ENCODE results near the gene PDLIM4.

PDLIM4 gene

DNA sequence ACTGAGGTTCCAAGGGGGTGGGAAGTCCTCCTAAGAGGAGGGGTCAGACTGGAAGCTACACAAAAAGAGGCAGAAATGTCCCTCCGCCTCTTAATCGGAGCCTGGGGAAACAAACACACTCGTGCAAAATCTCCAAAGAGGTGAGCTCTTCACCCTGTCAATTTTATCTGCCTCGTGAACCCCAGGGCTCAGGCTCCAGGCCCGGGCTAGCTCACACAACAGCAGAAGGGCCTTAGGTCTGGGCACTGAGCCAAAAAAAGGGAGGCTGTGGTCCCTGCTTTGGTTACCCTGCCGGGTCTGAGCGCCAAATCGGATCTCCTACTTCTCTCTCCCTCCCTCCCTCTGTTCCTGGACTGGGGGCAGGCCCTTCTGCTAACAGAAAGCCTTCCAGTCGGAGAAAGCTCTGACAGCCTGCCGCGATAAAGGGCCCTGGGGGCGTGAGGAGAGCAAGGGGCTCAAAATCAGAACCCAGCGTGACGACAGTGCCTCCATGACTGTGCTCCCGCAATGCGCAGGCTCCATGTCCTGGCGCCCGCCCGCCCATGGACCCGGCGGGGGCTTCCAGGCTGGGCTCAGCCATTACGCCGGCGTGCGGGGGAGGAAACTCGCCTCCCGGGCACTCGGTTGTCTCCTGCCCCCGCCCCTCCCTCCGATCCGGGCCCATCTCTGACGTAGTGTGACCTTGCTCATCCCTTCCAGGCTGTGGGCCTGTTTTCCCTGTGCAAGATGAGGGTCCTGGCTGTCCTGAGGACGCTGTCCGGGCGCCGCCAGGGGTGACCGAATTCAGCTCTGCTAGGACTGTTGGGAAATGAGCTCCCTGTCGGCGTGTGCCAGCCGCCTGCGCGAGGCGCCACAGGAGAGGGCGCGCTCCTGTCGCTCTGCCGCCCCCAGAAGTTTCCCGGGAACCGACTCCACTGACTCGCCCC lies 35.8 kb downstream of the PDLIM4 start:
- peak; percentile 57 to 72 for DNase-seq

DNA sequence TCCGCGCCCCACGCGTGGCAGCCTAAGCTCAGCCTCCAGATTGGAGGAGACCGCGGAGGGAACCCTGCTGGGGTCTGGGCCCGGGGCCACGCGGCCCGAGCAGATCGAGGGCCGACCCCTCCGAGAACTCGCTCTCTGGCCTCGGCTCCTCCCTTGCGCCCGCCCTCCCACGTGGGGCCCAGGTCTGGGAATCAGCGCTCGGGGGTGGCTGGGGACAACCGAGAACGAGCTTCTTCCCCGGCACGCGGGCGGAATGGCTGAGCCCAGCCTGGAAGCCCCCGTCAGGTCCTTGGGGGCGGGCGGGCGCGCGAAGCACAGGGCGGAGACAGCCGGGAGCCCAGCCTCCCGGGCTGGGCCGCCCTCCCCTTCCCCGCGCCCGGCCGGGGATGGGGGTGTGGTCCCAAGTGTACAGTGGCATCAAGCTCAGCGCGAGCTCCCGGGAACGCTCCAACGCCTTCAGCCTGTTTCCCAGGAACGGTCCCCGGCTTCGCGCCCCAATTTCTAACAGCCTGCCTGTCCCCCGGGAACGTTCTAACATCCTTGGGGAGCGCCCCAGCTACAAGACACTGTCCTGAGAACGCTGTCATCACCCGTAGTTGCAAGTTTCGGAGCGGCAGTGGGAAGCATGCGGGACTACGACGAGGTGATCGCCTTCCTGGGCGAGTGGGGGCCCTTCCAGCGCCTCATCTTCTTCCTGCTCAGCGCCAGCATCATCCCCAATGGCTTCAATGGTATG lies 36.7 kb downstream of the PDLIM4 start, which contains the start of gene SLC22A4:
TSS of gene SLC22A4 (plus strand) at position 403 of the 736 bp plus-strand sequence. CDS start at position 626, 223 bp downstream.
- peak; percentile 68 to 78 for DNase-seq

DNA sequence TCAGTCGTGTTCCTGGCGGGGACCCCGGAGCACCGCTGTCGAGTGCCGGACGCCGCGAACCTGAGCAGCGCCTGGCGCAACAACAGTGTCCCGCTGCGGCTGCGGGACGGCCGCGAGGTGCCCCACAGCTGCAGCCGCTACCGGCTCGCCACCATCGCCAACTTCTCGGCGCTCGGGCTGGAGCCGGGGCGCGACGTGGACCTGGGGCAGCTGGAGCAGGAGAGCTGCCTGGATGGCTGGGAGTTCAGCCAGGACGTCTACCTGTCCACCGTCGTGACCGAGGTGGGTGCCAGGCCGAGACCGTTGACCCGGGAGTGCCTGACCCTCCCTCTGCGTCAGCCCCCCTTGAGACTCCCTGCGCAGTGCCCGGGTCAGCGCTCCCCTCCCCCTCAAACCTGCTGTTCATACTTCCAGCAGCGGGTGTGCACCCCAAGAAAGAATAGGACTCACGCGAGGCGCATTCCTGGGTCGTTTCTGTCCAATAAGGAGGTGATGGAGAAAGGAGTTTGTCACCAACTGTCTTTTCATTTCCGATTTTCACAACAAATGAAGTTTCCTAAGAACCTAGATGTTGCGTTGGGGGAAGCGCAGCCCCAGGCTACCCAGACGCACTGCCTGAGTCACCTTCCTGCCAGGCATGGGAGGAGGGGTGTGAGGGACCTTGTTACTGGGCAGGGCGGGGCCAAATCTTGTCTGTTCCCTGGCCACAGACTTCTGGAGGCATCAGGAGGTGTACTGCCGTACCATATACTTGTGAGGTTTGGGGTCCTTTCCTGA lies 37.4 kb downstream of the PDLIM4 start:
- peak; percentile 48 to 83 for DNase-seq

DNA sequence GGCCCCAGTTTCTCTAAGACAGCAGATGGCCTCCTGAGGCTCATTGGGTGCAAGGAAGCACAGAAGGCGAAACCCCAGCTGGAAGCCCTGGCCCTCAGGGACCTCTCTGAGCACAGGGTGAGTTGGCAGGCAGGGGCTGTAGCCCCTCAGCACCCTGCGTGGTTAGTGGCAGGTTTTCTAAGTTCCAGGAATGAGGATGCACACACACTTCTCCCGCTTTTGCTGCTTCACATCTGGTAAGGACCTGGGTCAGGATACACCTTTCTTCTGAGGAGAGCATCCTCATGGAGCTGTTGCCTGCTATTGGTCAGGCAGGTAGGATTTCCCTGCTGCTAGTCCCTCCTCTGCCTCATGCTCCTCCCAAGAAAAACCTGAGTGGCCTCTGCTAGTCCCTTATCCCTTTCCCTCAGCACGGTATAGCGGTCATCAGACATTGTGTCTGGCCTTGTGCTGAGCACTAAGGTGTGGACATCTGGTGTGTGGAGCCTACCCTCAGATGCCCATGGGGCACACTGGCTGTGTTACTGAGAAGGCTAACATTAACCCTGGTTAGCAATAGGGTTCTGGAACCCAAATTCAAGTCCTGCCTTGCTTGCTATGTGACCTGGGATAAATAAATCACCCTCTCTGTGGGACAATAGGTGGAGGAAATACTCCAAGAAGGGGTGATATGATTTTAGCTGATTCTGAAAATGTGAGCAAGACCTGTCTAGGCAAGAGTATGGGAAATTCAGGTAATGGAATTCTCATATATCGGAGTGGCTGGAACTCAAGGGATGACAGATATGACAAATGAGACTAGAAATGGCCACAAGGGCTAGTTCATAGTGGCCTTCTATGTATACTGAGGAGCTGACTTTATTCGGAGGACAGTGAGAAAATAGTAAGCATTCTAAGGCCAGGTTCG lies 38.3 kb downstream of the PDLIM4 start:
- no peak for DNase-seq

DNA sequence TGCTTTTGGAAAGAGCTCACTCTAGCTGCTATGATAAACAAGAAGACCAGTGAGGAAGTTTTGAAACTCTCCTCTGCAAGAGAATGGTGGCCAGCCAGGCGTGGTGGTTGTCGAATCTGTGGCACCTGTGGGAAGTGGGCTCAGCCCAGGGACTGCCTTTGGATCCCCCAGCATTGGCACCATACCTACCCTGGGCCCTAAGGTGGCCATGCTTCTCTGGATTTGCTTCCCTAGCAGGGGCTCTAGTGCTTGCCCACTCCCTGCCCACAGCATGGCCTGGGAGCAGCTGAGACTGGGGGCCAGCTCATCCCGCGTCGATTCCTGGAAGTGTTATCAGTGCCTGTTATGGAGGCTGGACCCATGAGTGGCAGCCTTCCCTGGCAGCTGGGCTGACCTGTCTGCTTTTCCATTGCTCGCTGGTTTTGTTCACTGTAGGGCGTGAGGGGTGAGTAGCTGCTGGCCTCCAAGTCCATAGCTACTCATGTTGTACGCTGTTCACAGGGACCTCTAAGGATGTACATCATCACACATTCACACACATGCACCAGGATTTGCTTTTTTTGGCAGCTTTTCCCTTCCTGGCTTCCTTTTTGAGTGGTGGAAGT lies 39.0 kb downstream of the PDLIM4 start:
- DNase-seq = no peak

DNA sequence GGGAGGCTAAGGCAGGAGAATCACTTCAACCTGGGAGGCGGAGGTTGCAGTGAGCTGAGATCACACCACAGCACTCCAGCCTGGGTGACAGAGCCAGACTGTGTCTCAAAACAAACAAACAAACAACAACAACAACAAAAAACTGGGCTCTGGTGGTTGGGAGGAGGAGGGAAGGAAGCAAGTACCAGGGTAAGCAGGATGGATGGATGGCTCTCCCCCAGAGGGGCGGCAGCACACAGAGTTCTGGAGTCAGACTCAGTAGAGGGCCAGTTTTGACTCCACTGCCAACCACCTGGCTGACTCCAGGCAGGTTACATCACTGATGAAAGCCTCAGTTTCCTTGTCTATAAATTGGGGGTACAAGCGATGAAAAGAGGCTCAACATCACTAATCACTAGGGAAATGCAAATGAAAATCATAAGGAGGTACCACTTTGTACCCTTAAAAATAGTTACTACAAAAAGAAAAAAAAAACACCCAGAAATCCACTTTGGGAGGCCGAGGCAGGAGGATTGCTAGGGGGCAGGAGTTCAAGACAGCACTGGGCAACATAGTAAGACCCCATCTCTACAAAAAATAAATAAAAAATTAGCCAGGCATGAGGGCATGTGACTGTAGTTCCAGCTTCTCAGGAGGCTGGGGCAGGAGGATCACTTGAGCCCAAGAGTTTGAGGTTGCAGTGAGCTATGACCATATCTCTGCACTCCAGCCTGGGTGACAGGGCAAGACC lies 39.9 kb downstream of the PDLIM4 start:
- no peak for DNase-seq

GRCh38 chr5:132298298-132299212 lies 41.1 kb downstream of the PDLIM4 start:
- no peak for DNase-seq

GRCh38 chr5:132299917-132300316 lies 42.4 kb downstream of the PDLIM4 start:
- no peak for DNase-seq

DNA sequence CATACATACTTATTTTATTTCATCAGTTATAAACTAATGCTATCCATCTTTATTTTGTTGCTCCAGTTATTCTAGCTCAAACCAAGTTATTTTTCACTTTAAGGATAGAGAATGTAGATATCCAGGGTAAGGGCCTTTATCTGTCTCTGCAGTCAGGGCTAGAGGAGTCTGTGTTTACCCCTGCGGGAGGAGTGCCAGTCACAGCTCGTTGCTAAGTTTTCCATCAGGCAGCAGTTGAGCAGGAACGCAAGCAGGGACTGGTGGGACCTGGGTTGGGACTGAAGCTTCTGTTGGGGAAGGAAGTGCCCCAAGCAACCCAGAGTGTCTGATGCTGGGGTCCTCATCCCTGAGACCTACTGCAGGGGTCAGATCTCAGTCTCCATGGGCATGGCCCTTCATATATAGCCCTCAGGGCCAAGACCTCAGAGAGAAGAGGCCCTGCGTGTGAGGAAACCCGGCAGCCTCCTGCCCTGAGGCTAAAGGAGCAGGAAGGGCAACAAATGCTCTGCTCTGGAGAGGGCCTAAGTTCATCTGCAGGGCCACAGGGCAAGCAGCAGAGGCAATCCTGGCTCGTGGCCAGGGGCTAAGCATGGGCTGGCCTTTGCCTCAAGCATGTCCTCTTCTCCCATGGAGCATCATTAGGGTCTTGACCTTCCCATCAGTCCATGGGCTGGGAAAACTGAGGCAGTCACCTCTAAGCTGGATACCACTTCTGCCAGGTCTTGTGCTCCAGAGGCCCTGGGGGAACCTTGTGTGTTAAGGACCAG lies 43.3 kb downstream of the PDLIM4 start:
- no peak for DNase-seq

DNA sequence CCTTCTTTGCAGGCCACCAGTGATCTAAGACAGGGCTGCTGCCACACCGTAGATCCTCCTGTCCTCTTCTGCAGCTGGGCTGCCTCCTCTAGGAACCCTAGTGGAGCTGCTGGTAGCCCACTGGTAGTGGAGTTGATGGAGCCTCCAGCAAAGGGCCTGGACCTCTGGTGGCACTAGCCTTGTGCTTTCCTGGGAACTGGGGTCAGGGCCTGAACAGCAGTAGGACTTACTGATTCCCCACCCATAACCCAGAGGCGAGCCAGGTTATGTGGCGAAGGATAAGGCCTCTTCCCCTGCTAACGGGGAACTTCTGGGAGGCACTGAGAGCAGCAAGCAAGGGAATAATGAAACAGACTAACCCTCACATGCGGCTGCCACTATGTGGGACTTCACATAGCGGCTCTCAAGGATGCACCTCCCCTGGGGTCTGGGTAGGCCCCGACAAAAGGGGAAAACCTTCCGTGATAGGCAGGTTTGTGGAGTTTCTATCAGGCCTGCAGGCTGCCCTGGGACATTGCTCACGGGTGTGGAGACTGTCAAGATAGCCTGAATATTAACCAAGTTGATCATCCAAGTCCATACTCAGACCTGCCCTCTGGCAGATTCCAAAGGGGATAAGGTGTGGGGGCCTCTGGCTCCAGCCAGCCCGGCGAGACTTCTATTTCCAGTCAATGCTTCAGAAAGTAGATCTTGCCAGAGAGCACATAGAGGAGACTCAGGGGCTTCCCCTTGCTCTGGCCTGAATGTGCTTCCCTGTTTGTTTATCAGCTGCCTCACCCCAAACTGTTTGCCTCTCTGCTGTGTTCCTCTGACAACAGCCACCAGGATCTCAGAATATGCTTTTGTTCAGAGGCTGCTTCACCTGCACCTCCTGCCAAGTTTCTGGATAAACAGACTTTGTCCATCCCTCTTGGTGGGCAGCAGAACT lies 44.1 kb downstream of the PDLIM4 start:
- DNase-seq = no peak

DNA sequence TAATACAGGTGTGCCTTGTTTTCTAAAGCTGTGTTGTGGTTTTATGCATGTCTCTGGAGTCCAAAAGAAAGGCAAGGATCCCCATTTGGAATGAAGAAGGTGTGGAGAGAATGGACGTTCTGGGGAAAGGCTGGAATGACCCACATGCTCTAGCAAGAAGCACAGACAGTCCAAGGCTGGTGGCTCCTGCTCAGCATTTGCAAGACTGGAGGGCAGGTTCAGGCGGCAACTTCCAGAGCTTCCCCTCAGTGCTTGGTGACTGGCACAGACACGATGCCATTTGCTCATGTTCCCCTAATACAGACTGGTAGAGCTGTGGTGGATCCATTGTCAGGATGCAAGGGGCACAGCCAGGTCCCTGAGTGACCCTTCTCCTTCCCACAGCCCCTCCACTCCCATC lies 44.9 kb downstream of the PDLIM4 start:
- DNase-seq = no peak

DNA sequence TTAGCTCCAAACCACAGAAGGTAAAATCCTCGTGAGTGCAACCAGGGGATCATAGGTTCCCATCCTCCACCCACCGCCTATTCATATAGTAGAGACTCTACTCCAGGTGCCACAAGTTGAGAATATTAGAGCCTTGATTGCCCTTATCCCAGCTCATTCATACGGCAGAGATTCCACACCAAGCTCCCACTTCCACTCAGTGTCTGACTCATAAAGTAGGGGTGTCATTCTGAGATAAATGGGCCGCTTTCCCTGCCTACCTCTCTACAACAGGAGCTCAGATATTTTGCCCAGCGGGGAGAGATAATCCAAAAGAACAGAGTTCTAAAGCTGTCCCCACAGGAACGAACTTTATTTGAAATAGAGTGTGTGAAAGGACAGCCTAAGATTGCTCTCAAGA lies 46.1 kb downstream of the PDLIM4 start:
- no peak for DNase-seq

- no peak for DNase-seq
Measured at GRCh38 chr5:132305420-132305819, 47.9 kb downstream of the PDLIM4 start.

DNA sequence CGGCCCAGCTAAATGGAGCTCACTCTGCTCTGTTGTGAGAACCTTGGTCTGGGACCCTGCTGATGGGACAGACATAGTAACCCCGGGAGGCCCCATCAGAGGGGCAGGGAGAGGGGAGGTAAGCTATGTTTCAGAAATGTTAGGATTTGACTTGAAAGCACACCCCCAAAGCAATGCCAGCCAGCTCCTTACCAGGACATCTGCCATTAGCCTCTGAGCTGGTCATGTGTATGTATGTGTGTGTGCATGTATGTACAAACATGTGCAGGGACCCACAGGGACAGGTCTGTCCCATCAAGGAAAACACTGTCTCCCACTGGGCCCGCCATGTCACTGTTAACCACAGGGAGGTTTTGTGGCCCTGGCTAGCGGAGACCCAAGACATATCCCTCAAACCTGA lies 51.2 kb downstream of the PDLIM4 start:
- DNase-seq = no peak

DNA sequence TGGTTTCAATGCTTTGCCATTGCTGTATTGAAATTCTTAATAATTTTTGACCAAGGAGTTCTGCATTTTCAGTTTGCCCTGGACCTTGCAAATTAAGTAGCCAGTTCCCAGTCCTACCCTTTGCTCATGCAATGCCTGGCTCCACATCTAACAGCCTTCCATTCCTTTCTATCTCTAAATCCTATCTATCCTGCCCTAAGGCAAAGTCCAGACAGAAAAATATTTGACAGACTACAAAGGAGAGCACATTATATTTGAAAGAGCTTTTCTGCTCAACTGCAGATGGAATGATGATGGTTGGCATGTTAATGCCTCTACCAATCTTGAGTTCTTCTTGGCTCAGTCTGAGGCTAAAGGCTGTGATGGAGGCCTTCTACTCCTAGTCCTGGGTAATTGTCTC lies 52.2 kb downstream of the PDLIM4 start:
- no peak for DNase-seq

GRCh38 chr5:132310141-132310834 lies 52.8 kb downstream of the PDLIM4 start:
- DNase-seq = no peak

- no peak for DNase-seq
Measured at GRCh38 chr5:132313366-132313765, 55.9 kb downstream of the PDLIM4 start.
